ENCODE data around the gene SEPTIN8.

DNA sequence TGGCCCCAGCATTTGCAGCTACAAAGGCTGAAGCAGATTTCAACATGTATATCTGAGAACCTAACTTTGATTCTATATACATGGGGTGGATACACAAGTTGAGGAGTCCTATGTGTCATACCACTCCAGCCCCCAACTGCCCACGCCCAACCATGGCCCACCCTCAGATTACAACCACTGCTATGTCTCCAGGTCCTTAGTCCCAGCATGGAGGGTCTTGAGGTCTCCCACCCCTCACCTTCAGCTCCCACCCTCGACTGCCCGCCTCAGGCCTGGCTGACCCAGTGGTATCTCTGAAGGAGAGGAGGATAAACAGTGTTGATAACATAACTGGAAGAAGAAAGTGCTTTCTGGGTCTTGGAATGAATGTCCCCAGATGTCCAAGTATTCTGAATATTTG, 44.3 kb upstream of the SEPTIN8 start:
- TF ChIP-seq ZNF629 (tag by site-specific recombination; IDR thresholded peaks at IDR 0.05) (no peak), ZNF777 (tag by site-specific recombination; IDR thresholded peaks at IDR 0.05; ENCODE audit: borderline replicate concordance) (no peak), CTCF (tag by site-specific recombination; IDR thresholded peaks at IDR 0.05) (no peak), HIC1 (tag by site-specific recombination; IDR thresholded peaks at IDR 0.05) (no peak), PATZ1 (tag by site-specific recombination; IDR thresholded peaks at IDR 0.05) (no peak), ZNF202 (tag by site-specific recombination; IDR thresholded peaks at IDR 0.05; ENCODE audit: borderline replicate concordance) (no peak), ZNF416 (tag by site-specific recombination; IDR thresholded peaks at IDR 0.05) (no peak), ATF2 (tag by site-specific recombination; IDR thresholded peaks at IDR 0.05; ENCODE audit: low read depth) (no peak), ZNF114 (tag by site-specific recombination; IDR thresholded peaks at IDR 0.05) (no peak)
- TF ChIP-seq, protein P1, sequence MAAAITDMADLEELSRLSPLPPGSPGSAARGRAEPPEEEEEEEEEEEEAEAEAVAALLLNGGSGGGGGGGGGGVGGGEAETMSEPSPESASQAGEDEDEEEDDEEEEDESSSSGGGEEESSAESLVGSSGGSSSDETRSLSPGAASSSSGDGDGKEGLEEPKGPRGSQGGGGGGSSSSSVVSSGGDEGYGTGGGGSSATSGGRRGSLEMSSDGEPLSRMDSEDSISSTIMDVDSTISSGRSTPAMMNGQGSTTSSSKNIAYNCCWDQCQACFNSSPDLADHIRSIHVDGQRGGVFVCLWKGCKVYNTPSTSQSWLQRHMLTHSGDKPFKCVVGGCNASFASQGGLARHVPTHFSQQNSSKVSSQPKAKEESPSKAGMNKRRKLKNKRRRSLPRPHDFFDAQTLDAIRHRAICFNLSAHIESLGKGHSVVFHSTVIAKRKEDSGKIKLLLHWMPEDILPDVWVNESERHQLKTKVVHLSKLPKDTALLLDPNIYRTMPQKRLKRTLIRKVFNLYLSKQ (tag by site-specific recombination; IDR thresholded peaks at IDR 0.05; ENCODE audit: borderline replicate concordance) = no peak
